ENCODE measurements around the gene POLDIP3. TPM values are rescaled to one million over a fixed set of nuclear protein-coding genes. Genes with fewer than 3 reads are reported as not detected.
"Not testable (repeated sequence)": the region's sequence is repeated elsewhere in the genome, so short reads cannot be mapped to it uniquely, and the experiment has no call there.

Gene POLDIP3
- total RNA-seq, 2 donors from 2014 or later = 81.9 to 102 TPM

GRCh38 chr22:42581762-42582716 is 32.6 kb downstream of the POLDIP3 start:
- no peak for TF ChIP-seq CTCF (conservative IDR thresholded peaks at IDR 0.05)
- peak overlapping the region; percentile 78 for H3K4me3 ChIP-seq (ENCODE audit: low read length)
- peaks cover 47% of the 10 kb centered on the region for H3K36me3 Mint-ChIP-seq (ENCODE audit: low read depth)
- H3K27me3 Mint-ChIP-seq (ENCODE audit: insufficient read depth) = no peaks in the 10 kb centered on the region
- WGBS, 2 experiments (ENCODE audit: insufficient coverage in 1 of 2, insufficient read length in 1 of 2) = 9 to 18% methylated on average over 26 to 64 of the region's 64 CpGs
- H3K27ac Mint-ChIP-seq = peak overlapping the region; percentile 94
- no peaks in the 10 kb centered on the region for H3K9me3 ChIP-seq (ENCODE audit: control insufficient read depth, low read length)
- peak overlapping the region; percentile 60 for H3K9ac ChIP-seq (ENCODE audit: extremely low read depth, low read length, poor library complexity, severe bottlenecking)
- H3K27me3 ChIP-seq (ENCODE audit: control insufficient read depth, insufficient read depth, low read length, poor library complexity, severe bottlenecking) = no peaks in the 10 kb centered on the region
- peak; percentile 91 for DNase-seq
- H3K4me1 ChIP-seq (ENCODE audit: control insufficient read depth, insufficient read depth, low read length) = no peaks in the 10 kb centered on the region
- H3K9me3 Mint-ChIP-seq = no peaks in the 10 kb centered on the region
- peaks cover 62% of the 10 kb centered on the region for H3K36me3 ChIP-seq (ENCODE audit: control insufficient read depth, insufficient read depth, low read length)
- H3K27ac ChIP-seq (ENCODE audit: low read depth, low read length) = no peak overlapping the region
- H3K4me1 Mint-ChIP-seq = peaks cover 9% of the 10 kb centered on the region
- peak overlapping the region; percentile 91 for H3K4me3 Mint-ChIP-seq

GRCh38 chr22:42581194-42581761 is 33.4 kb downstream of the POLDIP3 start:
- H3K36me3 Mint-ChIP-seq (ENCODE audit: low read depth) = peaks cover 39% of the 10 kb centered on the region
- WGBS, 2 experiments (ENCODE audit: insufficient coverage in 1 of 2, insufficient read length in 1 of 2) = 0% methylated on average over 3 to 9 of the region's 22 CpGs

DNA sequence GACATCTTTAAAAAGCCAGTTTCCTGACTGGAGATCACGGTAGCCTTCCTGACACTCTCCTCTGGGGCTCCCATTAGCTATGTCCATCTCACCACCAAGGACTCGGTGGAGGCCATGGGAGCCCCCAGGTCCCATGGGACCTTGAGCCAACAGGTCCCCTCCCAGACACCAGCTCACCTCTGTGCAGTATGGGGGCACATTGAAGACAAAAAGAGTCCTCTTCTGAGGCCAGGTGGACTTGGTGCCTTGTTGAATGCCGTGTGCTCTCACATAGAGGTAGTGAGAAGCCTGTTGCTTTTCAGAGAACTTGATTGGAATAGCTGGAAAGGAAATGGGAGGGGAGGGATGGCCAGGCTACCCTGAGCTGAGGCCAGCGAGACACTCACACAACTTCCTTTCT is 34.6 kb downstream of the POLDIP3 start:
- not testable (repeated sequence) for H3K4me1 ChIP-seq (ENCODE audit: control insufficient read depth, insufficient read depth, low read length); DNase-seq; H3K4me1 Mint-ChIP-seq; H3K27ac Mint-ChIP-seq; H3K9me3 Mint-ChIP-seq; H3K4me3 ChIP-seq (ENCODE audit: low read length); H3K4me3 Mint-ChIP-seq; H3K27me3 ChIP-seq (ENCODE audit: control insufficient read depth, insufficient read depth, low read length, poor library complexity, severe bottlenecking); H3K9ac ChIP-seq (ENCODE audit: extremely low read depth, low read length, poor library complexity, severe bottlenecking); H3K27ac ChIP-seq (ENCODE audit: low read depth, low read length); H3K27me3 Mint-ChIP-seq (ENCODE audit: insufficient read depth); H3K9me3 ChIP-seq (ENCODE audit: control insufficient read depth, low read length)
- WGBS, 2 experiments (ENCODE audit: insufficient coverage in 1 of 2, insufficient read length in 1 of 2) = 94 to 98% methylated on average over 2 of the region's 4 CpGs
- H3K36me3 ChIP-seq (ENCODE audit: control insufficient read depth, insufficient read depth, low read length) = peaks cover 42% of the 10 kb centered on the region
- peaks cover 27% of the 10 kb centered on the region for H3K36me3 Mint-ChIP-seq (ENCODE audit: low read depth)

More at GRCh38 chr22:42581194-42581761, 33.4 kb downstream of the POLDIP3 start:
- Histone ChIP-seq H3K9ac (ENCODE audit: extremely low read depth, low read length, poor library complexity, severe bottlenecking) (peak overlapping the region; percentile 60), H3K36me3 (ENCODE audit: control insufficient read depth, insufficient read depth, low read length) (peaks cover 54% of the 10 kb centered on the region), H3K4me3 (ENCODE audit: low read length) (peak overlapping the region; percentile 78)
- H3K4me1 Mint-ChIP-seq; H3K9me3 Mint-ChIP-seq; H3K4me1 ChIP-seq (ENCODE audit: control insufficient read depth, insufficient read depth, low read length); H3K27me3 Mint-ChIP-seq (ENCODE audit: insufficient read depth); H3K27ac ChIP-seq (ENCODE audit: low read depth, low read length); H3K27me3 ChIP-seq (ENCODE audit: control insufficient read depth, insufficient read depth, low read length, poor library complexity, severe bottlenecking); H3K9me3 ChIP-seq (ENCODE audit: control insufficient read depth, low read length); DNase-seq: not testable (repeated sequence)
- peak overlapping the region; percentile 94 for H3K27ac Mint-ChIP-seq
- peak overlapping the region; percentile 91 for H3K4me3 Mint-ChIP-seq

DNA sequence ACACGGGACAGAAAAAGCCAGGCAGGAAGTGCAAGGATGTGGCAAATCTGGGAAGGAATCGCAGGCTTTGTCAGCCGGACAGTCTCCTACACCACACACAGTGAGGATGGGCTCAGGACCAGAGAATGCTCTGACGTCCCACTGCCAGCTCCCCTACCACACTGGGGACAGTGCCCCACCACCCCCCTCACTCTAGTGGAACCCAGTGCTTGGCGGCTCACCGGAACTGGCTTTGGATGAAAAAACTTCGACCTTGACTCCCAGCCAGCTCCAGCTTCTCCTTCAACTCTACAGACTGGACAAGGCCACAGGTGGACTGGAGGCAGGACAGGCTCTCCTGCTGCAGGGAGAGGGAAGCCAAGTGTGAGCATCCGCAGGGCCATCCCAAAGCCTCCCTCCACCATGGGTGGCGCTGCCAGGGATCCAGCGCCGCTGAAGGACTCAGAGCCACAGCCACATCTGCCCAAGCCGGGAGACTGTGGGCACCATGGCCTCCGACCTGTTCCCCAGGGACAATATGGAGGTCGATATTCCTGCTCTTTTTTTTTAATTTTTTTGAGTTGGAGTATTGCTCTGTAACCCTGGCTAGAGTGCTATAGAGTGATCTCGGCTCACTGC is 37.0 kb downstream of the POLDIP3 start:
- peaks cover 28% of the 10 kb centered on the region for H3K36me3 ChIP-seq (ENCODE audit: control insufficient read depth, insufficient read depth, low read length)
- H3K27ac Mint-ChIP-seq = no peak overlapping the region
- H3K27me3 ChIP-seq (ENCODE audit: control insufficient read depth, insufficient read depth, low read length, poor library complexity, severe bottlenecking) = no peaks in the 10 kb centered on the region
- no peaks in the 10 kb centered on the region for H3K9me3 Mint-ChIP-seq
- H3K4me3 ChIP-seq (ENCODE audit: low read length) = no peak overlapping the region
- H3K27me3 Mint-ChIP-seq (ENCODE audit: insufficient read depth) = no peaks in the 10 kb centered on the region
- 98 to 100% methylated on average over 11 to 15 of the region's 15 CpGs for WGBS, 2 experiments (ENCODE audit: insufficient coverage in 1 of 2, insufficient read length in 1 of 2)
- no peak overlapping the region for H3K9ac ChIP-seq (ENCODE audit: extremely low read depth, low read length, poor library complexity, severe bottlenecking)
- H3K4me1 ChIP-seq (ENCODE audit: control insufficient read depth, insufficient read depth, low read length) = no peaks in the 10 kb centered on the region
- H3K27ac ChIP-seq (ENCODE audit: low read depth, low read length) = no peak overlapping the region
- no peak for DNase-seq
- no peak overlapping the region for H3K4me3 Mint-ChIP-seq
- no peak for TF ChIP-seq CTCF (conservative IDR thresholded peaks at IDR 0.05)
- H3K36me3 Mint-ChIP-seq (ENCODE audit: low read depth) = peaks cover 20% of the 10 kb centered on the region
- no peaks in the 10 kb centered on the region for H3K9me3 ChIP-seq (ENCODE audit: control insufficient read depth, low read length)
- H3K4me1 Mint-ChIP-seq = peaks cover 9% of the 10 kb centered on the region

DNA sequence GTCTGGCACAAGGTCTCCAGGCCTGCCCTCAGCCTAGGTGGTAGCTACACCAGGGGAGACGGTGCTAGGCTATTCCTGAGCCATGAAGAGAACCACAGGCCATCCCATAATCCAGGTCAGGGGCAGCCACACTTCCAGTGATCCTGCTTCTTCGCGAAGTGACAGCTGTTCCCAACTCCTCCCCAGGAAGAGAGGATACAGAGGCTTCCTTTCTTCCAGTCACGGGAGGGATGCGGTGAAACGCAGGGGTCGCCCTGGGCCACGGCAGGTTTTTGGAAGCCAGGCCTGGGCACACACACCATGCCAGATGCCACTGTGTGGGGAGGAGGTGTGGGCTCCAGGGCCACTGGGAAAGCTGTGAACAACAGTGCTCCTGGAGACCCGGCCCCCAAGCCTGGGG is 37.5 kb downstream of the POLDIP3 start:
- WGBS, 2 experiments (ENCODE audit: insufficient coverage in 1 of 2, insufficient read length in 1 of 2) = 97 to 100% methylated on average over 3 to 7 of the region's 9 CpGs
- not testable (repeated sequence) for H3K4me1 Mint-ChIP-seq; H3K9me3 Mint-ChIP-seq; DNase-seq; H3K27ac ChIP-seq (ENCODE audit: low read depth, low read length); H3K27ac Mint-ChIP-seq; H3K4me3 ChIP-seq (ENCODE audit: low read length); H3K27me3 Mint-ChIP-seq (ENCODE audit: insufficient read depth); H3K4me3 Mint-ChIP-seq; H3K4me1 ChIP-seq (ENCODE audit: control insufficient read depth, insufficient read depth, low read length); H3K9me3 ChIP-seq (ENCODE audit: control insufficient read depth, low read length); H3K27me3 ChIP-seq (ENCODE audit: control insufficient read depth, insufficient read depth, low read length, poor library complexity, severe bottlenecking); H3K9ac ChIP-seq (ENCODE audit: extremely low read depth, low read length, poor library complexity, severe bottlenecking)
- peaks cover 32% of the 10 kb centered on the region for H3K36me3 ChIP-seq (ENCODE audit: control insufficient read depth, insufficient read depth, low read length)
- peaks cover 22% of the 10 kb centered on the region for H3K36me3 Mint-ChIP-seq (ENCODE audit: low read depth)
